Measurements from ENCODE around the gene GFER.

The GFER gene

DNA sequence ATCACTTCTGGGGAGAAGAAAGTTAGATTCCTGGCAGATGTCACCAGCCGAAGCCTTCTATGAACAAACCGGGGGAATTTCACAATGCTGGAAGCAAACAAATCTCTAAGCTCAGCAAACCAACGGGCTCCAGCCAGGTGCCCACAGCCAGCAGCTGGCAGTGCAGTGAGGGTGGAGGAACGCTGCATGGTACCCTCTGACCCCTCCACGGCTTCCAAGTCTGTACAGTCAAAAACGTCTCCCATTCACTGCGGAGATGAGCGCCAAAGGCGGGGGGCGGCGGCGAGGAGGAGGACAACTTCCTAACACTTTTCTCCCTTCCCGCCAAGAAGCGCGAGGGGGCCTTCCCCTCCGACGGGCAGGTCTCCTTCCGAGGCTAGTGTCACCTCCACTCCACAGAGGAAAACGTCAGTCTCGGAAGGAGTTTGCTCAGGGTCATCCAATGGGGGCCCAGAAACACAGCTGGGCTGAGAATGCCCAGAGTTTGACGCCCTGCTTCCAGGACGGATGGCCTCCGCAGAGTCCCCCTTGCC is 24.7 kb downstream of the GFER start (continued):
- peak; percentile 48 for TF ChIP-seq ZNF341 (tag by site-specific recombination; IDR thresholded peaks at IDR 0.05; ENCODE audit: low read depth)
- TF ChIP-seq KLF1 (tag by site-specific recombination; IDR thresholded peaks at IDR 0.05): 0 out of 2 replicates have a peak, but pooled peaks have one; percentile 10
- no peak for TF ChIP-seq ZBTB6 (tag by site-specific recombination; IDR thresholded peaks at IDR 0.05)
- TF ChIP-seq SCRT2 (tag by site-specific recombination; IDR thresholded peaks at IDR 0.05): no peak
- TF ChIP-seq SCRT1 (tag by site-specific recombination; IDR thresholded peaks at IDR 0.05; ENCODE audit: borderline replicate concordance): no peak
- 0 out of 2 replicates have a peak, but pooled peaks have one; percentile 35 for TF ChIP-seq ZXDB (tag by site-specific recombination; IDR thresholded peaks at IDR 0.05)
- TF ChIP-seq, protein P1, sequence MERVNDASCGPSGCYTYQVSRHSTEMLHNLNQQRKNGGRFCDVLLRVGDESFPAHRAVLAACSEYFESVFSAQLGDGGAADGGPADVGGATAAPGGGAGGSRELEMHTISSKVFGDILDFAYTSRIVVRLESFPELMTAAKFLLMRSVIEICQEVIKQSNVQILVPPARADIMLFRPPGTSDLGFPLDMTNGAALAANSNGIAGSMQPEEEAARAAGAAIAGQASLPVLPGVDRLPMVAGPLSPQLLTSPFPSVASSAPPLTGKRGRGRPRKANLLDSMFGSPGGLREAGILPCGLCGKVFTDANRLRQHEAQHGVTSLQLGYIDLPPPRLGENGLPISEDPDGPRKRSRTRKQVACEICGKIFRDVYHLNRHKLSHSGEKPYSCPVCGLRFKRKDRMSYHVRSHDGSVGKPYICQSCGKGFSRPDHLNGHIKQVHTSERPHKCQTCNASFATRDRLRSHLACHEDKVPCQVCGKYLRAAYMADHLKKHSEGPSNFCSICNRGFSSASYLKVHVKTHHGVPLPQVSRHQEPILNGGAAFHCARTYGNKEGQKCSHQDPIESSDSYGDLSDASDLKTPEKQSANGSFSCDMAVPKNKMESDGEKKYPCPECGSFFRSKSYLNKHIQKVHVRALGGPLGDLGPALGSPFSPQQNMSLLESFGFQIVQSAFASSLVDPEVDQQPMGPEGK (tag by site-specific recombination; IDR thresholded peaks at IDR 0.05): peak; percentile 50; the same call in 1 of the 2 replicates
- TF ChIP-seq GLIS2 (tag by site-specific recombination; IDR thresholded peaks at IDR 0.05): peak; percentile 72
- TF ChIP-seq, protein P2, sequence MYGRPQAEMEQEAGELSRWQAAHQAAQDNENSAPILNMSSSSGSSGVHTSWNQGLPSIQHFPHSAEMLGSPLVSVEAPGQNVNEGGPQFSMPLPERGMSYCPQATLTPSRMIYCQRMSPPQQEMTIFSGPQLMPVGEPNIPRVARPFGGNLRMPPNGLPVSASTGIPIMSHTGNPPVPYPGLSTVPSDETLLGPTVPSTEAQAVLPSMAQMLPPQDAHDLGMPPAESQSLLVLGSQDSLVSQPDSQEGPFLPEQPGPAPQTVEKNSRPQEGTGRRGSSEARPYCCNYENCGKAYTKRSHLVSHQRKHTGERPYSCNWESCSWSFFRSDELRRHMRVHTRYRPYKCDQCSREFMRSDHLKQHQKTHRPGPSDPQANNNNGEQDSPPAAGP (tag by site-specific recombination; IDR thresholded peaks at IDR 0.05): no peak
- TF ChIP-seq, protein P3, sequence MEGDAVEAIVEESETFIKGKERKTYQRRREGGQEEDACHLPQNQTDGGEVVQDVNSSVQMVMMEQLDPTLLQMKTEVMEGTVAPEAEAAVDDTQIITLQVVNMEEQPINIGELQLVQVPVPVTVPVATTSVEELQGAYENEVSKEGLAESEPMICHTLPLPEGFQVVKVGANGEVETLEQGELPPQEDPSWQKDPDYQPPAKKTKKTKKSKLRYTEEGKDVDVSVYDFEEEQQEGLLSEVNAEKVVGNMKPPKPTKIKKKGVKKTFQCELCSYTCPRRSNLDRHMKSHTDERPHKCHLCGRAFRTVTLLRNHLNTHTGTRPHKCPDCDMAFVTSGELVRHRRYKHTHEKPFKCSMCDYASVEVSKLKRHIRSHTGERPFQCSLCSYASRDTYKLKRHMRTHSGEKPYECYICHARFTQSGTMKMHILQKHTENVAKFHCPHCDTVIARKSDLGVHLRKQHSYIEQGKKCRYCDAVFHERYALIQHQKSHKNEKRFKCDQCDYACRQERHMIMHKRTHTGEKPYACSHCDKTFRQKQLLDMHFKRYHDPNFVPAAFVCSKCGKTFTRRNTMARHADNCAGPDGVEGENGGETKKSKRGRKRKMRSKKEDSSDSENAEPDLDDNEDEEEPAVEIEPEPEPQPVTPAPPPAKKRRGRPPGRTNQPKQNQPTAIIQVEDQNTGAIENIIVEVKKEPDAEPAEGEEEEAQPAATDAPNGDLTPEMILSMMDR (tag by site-specific recombination; IDR thresholded peaks at IDR 0.05): peak; percentile 49
- 0 out of 2 replicates have a peak, but pooled peaks have one; percentile 27 for TF ChIP-seq IKZF3 (tag by site-specific recombination; IDR thresholded peaks at IDR 0.05)
- no peak for TF ChIP-seq ZNF350 (tag by site-specific recombination; IDR thresholded peaks at IDR 0.05)

- no peaks in the 10 kb centered on the region for H3K9me3 ChIP-seq (ENCODE audit: control insufficient read depth, insufficient read depth, low read depth, low read length)
- CTCF ChIA-PET: interaction anchor here (0.6 to 1.8 kb wide), 3 partner anchors 13 to 131 kb away, joined by 4 to 7 read pairs (median 6); no protein-coding TSS in a partner anchor
- peaks cover 26% of the 10 kb centered on the region for H3K4me1 ChIP-seq (ENCODE audit: control insufficient read depth, insufficient read depth, low read length)
- peaks cover 0 to 27% of the 10 kb centered on the region in 2 experiments; a peak in 1 of 3 replicates for H3K36me3 ChIP-seq (ENCODE audit: control insufficient read depth in 2 of 2, insufficient read depth in 1 of 2, low read length in 2 of 2)
- TF ChIP-seq, protein P4, sequence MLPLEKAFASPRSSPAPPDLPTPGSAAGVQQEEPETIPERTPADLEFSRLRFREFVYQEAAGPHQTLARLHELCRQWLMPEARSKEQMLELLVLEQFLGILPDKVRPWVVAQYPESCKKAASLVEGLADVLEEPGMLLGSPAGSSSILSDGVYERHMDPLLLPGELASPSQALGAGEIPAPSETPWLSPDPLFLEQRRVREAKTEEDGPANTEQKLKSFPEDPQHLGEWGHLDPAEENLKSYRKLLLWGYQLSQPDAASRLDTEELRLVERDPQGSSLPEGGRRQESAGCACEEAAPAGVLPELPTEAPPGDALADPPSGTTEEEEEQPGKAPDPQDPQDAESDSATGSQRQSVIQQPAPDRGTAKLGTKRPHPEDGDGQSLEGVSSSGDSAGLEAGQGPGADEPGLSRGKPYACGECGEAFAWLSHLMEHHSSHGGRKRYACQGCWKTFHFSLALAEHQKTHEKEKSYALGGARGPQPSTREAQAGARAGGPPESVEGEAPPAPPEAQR (tag by site-specific recombination; IDR thresholded peaks at IDR 0.05): no peak
- TF ChIP-seq HOXC10 (CRISPR knock-in tag; IDR thresholded peaks at IDR 0.05): no peak
- peak; percentile 34; the same call in 1 of the 2 replicates for TF ChIP-seq ZBTB11 (tag by site-specific recombination; conservative IDR thresholded peaks at IDR 0.05; ENCODE audit: low read depth)
- TF ChIP-seq ZNF596 (tag by site-specific recombination; IDR thresholded peaks at IDR 0.05): 0 out of 2 replicates have a peak, but pooled peaks have one; percentile 7
- 0 out of 2 replicates have a peak, but pooled peaks have one; percentile 11 for TF ChIP-seq ZXDB (tag by site-specific recombination; IDR thresholded peaks at IDR 0.05)
- TF ChIP-seq GLIS2 (tag by site-specific recombination; IDR thresholded peaks at IDR 0.05): peak; percentile 46; the same call in 1 of the 2 replicates
- peak; percentile 13; the same call in 1 of the 2 replicates for TF ChIP-seq ZBTB8A (tag by site-specific recombination; IDR thresholded peaks at IDR 0.05)
- TF ChIP-seq ZNF692 (tag by site-specific recombination; IDR thresholded peaks at IDR 0.05): peak; percentile 19; the same call in 1 of the 2 replicates
- TF ChIP-seq ZNF660 (tag by site-specific recombination; IDR thresholded peaks at IDR 0.05): peak; percentile 8; the same call in 1 of the 2 replicates
- H3K4me3 ChIP-seq (ENCODE audit: low read depth, low read length): peak overlapping the region; percentile 75
- POLR2A ChIA-PET: interaction anchor here (0.6 to 2.7 kb wide), 4 partner anchors 22 to 227 kb away, joined by 3 to 17 read pairs (median 4); partner anchors contain the start of genes NUBP2, SPSB3 and TRAF7
- H3K27ac ChIP-seq (ENCODE audit: extremely low read depth, low read depth, low read length): peak overlapping the region; percentile 97
Measured at GRCh38 chr16:2009164-2009711, 25.2 kb downstream of the GFER start.
